Adrenal gland (tissue), 12 donors: ENCODE data around the gene NKIRAS2. TPM values are rescaled to one million over a fixed set of nuclear protein-coding genes. Genes with fewer than 3 reads are reported as not detected.

ENCODE experiments used
- DNase-seq, 7 donors: peaks; one replicate each; pipeline ENCODE4 v3.0.0-alpha.2; 2019 to 2020
- H3K27ac ChIP-seq, 5 donors: fragments of 200-600 bp; sonication (generic) in 4 of 5; 1 replicate in 3 of 5; 2 replicates in 2 of 5; pipeline versions ENCODE4 v1.5.1 to v1.8.0; 2016 to 2020; ENCODE audit warnings: mild to moderate bottlenecking in 1 of 5
- H3K27me3 ChIP-seq: fragments of 200-600 bp; 2 replicates; pipeline ENCODE4 v1.8.0; 2021
- H3K36me3 ChIP-seq, 2 donors: fragments of 200-600 bp; replicated peaks in 1 of 2; 1 replicate in 1 of 2; 2 replicates in 1 of 2; pipeline versions ENCODE4 v1.5.1 to v1.8.0; 2018 to 2022
- H3K4me1 ChIP-seq, 2 donors: fragments of 200-600 bp; replicated peaks in 1 of 2; 1 replicate in 1 of 2; 2 replicates in 1 of 2; pipeline versions ENCODE4 v1.5.1 to v1.8.0; 2018 to 2021
- H3K4me3 ChIP-seq, 4 donors: fragments of 200-600 bp; sonication (generic) in 3 of 4; one replicate each; pipeline ENCODE4 v1.5.1; 2016 to 2018
- H3K9me3 ChIP-seq, 3 donors: fragments of 200-600 bp; sonication (generic) in 1 of 3; replicated peaks in 1 of 3; 1 replicate in 2 of 3; 2 replicates in 1 of 3; pipeline versions ENCODE4 v1.5.1 to v1.8.0; 2016 to 2021
- POLR2A ChIP-seq, 2 donors: fragments of 450-650 bp; IDR thresholded peaks; one replicate each; pipeline ENCODE4 v1.6.1; 2017; ENCODE audit warnings: antibody characterized with exemption in 2 of 2, mild to moderate bottlenecking in 2 of 2, moderate library complexity in 1 of 2
- WGBS, 4 donors: extraction: QIAGEN DNeasy Blood & Tissue Kit in 2 of 4; methylation state at CpG; one replicate each; pipeline versions ENCODE4 v1.1.5 to v1.1.7; 2013 to 2017; 5-methylcytosine and 5-hydroxymethylcytosine counted together
- intact Hi-C, 2 donors: fragments of 100-400 bp; cut with DNase I; formaldehyde crosslinking; loops; one replicate each; pipeline versions ENCODE4 v1.14.1 to v1.15.0; 2022 to 2023
- polyA plus RNA-seq, 3 donors: library from polyadenylated mRNA; stranded (reverse); fragments of 200-250 nt in 2 of 3; fragments of 350-450 nt in 1 of 3; fragmentation: Illumina TruSeq in 1 of 3; extraction: RNeasy Lipid Tissue Mini Kit (QIAGEN cat#74804) in 1 of 3; gene quantifications; one replicate each; pipeline ENCODE4 v1.2.3, GENCODE V29; 2013 to 2014
- total RNA-seq, 9 donors: library from RNA; depleted of rRNA in 4 of 9; stranded (reverse); fragments of >200 nt in 4 of 9; fragments of 120-200 nt in 1 of 9; fragmentation: NEBNext Ultra II Directional in 1 of 9; extraction: Animal tissue kit (Norgen Biotek cat#: 25700) in 1 of 9; gene quantifications; one replicate each; pipeline versions ENCODE4 v1.1.0 to v1.2.4, GENCODE V29; 2013 to 2023
- TF ChIP-seq, protein P1 (sequence below), 6 experiments: fragments of 450-650 bp in 4 of 6; fragments of 200-600 bp in 2 of 6; sonication (generic) in 1 of 6; IDR thresholded peaks; 1 replicate in 5 of 6; 2 replicates in 1 of 6; pipeline versions ENCODE4 v1.5.1 to v1.8.0; 2016 to 2021; ENCODE audit warnings: antibody characterized with exemption in 6 of 6, mild to moderate bottlenecking in 2 of 6, moderate library complexity in 1 of 6
- donor health status: healthy with polysubstance abuse.
- donor health status: Bipolar disorder and iron deficiency.
- donor health status: DM: yes; HTN: yes; CAD: no.
- donor health status: DM: no; HTN: no; CAD: no.
- donor health status: DM: no; HTN: no; CAD: no.
- donor health status: DM: yes; HTN: yes; CAD: no.

NKIRAS2 gene
- total and polyA plus RNA-seq, 12 donors = 22.9 to 56.8 (median 29.4) TPM

- DNase-seq = peak in 6 of 7 donors; percentile 23 to 61 (median 46)
- peak overlapping the region in 4 of 5 donors; percentile 21 to 74 (median 42) for H3K27ac ChIP-seq
- 73 to 85% (median 75%) methylated on average over 10 to 15 of the region's 15 CpGs for WGBS, 4 donors
Measured at GRCh38 chr17:42023524-42024349, 3.8 kb downstream of the NKIRAS2 start.

DNA sequence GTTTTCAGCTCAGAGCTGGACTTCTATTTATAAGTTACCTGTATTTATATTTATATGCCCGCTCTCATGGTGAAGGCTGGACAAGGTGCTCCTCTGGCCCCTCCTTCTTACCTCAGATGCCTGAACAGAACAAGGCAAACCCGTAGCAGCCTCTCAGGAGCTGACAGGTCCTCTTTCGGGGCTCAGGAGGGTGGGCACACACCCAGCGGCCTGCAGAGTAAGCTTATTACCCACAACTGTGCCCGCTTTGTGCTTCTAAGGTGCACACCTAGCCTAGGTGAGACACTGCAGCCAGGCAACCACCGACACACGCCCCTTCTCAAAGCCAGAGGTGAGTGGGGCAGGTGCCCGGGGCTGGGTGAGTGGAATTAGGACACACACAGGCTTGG, 5.3 kb downstream of the NKIRAS2 start:
- Histone ChIP-seq H3K36me3 (peaks cover 0 to 27% of the 10 kb centered on the region in 2 donors), H3K9me3 (no peaks in the 10 kb centered on the region), H3K4me1 (peaks cover 9 to 28% of the 10 kb centered on the region in 2 donors), H3K27me3 (no peaks in the 10 kb centered on the region), H3K27ac (peak overlapping the region in 2 of 5 donors; percentile 60 to 67), H3K4me3 (no peak overlapping the region)
- 42 to 78% (median 60%) methylated on average over 7 to 8 of the region's 8 CpGs for WGBS, 4 donors
- no peak for TF ChIP-seq POLR2A (IDR thresholded peaks at IDR 0.05)
- TF ChIP-seq, protein P1, sequence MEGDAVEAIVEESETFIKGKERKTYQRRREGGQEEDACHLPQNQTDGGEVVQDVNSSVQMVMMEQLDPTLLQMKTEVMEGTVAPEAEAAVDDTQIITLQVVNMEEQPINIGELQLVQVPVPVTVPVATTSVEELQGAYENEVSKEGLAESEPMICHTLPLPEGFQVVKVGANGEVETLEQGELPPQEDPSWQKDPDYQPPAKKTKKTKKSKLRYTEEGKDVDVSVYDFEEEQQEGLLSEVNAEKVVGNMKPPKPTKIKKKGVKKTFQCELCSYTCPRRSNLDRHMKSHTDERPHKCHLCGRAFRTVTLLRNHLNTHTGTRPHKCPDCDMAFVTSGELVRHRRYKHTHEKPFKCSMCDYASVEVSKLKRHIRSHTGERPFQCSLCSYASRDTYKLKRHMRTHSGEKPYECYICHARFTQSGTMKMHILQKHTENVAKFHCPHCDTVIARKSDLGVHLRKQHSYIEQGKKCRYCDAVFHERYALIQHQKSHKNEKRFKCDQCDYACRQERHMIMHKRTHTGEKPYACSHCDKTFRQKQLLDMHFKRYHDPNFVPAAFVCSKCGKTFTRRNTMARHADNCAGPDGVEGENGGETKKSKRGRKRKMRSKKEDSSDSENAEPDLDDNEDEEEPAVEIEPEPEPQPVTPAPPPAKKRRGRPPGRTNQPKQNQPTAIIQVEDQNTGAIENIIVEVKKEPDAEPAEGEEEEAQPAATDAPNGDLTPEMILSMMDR (IDR thresholded peaks at IDR 0.05) = peak in 1 of 6 experiments; percentile 12
- intact Hi-C loops = loop anchor here (5.0 kb wide), 2 partner anchors 87 to 92 kb away; partner anchors contain the start of gene DHX58 (in 1 of the 2)
- DNase-seq = peak in 1 of 7 donors; percentile 18

More at GRCh38 chr17:42023524-42024349, 3.8 kb downstream of the NKIRAS2 start:
- Histone ChIP-seq H3K4me3 (no peak overlapping the region), H3K9me3 (no peaks in the 10 kb centered on the region), H3K27me3 (no peaks in the 10 kb centered on the region), H3K36me3 (peaks cover 0 to 27% of the 10 kb centered on the region in 2 donors), H3K4me1 (peaks cover 9 to 28% of the 10 kb centered on the region in 2 donors)
- intact Hi-C loops = no loop called here
- TF ChIP-seq, protein P1 (IDR thresholded peaks at IDR 0.05) = no peak
- no peak for TF ChIP-seq POLR2A (IDR thresholded peaks at IDR 0.05)

DNA sequence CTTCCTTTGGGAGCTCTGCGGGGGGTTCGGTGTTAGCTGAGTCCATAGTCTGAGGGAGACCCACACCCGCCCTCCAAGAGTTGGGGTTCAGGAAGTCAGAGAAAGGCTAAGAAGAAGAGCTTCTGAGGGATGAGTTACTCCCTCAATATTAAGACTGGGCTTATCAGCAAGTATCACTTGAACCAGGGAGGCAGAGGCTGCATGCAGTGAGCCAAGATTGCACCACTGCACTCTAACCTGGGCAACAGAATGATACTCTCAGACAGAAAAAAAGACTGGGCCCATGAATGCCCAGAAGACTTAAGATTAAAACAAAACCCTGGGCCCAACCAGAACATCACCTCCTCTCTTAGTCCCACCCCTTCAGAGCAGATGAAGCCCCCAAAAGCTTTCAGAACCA, 6.0 kb downstream of the NKIRAS2 start:
- Histone ChIP-seq H3K4me1 (peaks cover 4 to 23% of the 10 kb centered on the region in 2 donors), H3K36me3 (peaks cover 0 to 27% of the 10 kb centered on the region in 2 donors), H3K27me3 (no peaks in the 10 kb centered on the region), H3K9me3 (no peaks in the 10 kb centered on the region), H3K4me3 (no peak overlapping the region), H3K27ac (no peak overlapping the region)
- DNase-seq = no peak
- WGBS, 4 donors = 89 to 97% (median 93%) methylated on average over 3 of the region's 3 CpGs
- intact Hi-C loops = loop anchor here (5.0 kb wide), 2 partner anchors 86 to 91 kb away; partner anchors contain the start of gene DHX58 (in 1 of the 2)
- TF ChIP-seq, protein P1 (IDR thresholded peaks at IDR 0.05) = no peak
- no peak for TF ChIP-seq POLR2A (IDR thresholded peaks at IDR 0.05)

GRCh38 chr17:42026857-42027589, 7.1 kb downstream of the NKIRAS2 start:
- TF ChIP-seq, protein P1 (IDR thresholded peaks at IDR 0.05) = no peak
- no peak for TF ChIP-seq POLR2A (IDR thresholded peaks at IDR 0.05)
- intact Hi-C loops = loop anchor here (5.0 kb wide), 2 partner anchors 85 to 90 kb away; partner anchors contain the start of gene DHX58 (in 1 of the 2)
- 47 to 59% (median 51%) methylated on average over 7 to 17 of the region's 17 CpGs for WGBS, 4 donors
- H3K36me3 ChIP-seq = peaks cover 0 to 24% of the 10 kb centered on the region in 2 donors
- no peak for DNase-seq
- H3K4me1 ChIP-seq = peaks cover 3 to 16% of the 10 kb centered on the region in 2 donors
- no peak overlapping the region for H3K4me3 ChIP-seq
- H3K27ac ChIP-seq = no peak overlapping the region
- no peaks in the 10 kb centered on the region for H3K27me3 ChIP-seq
- H3K9me3 ChIP-seq = no peaks in the 10 kb centered on the region
